Articular chondrocyte of knee joint (primary cell): ENCODE results near the gene ZNF512. TPM values are rescaled to one million over a fixed set of nuclear protein-coding genes. Genes with fewer than 3 reads are reported as not detected.

Experiments
- small RNA-seq: library from RNA; depleted of rRNA; stranded (forward); fragments of <200 nt; gene quantifications from one replicate; pipeline ENCODE3, GENCODE V24; 2012
- total RNA-seq: library from RNA; depleted of rRNA; stranded (reverse); fragments of >200 nt; gene quantifications from 2 replicates; pipeline ENCODE4 v1.2.3, GENCODE V29; 2012

ZNF512 gene, protein sequence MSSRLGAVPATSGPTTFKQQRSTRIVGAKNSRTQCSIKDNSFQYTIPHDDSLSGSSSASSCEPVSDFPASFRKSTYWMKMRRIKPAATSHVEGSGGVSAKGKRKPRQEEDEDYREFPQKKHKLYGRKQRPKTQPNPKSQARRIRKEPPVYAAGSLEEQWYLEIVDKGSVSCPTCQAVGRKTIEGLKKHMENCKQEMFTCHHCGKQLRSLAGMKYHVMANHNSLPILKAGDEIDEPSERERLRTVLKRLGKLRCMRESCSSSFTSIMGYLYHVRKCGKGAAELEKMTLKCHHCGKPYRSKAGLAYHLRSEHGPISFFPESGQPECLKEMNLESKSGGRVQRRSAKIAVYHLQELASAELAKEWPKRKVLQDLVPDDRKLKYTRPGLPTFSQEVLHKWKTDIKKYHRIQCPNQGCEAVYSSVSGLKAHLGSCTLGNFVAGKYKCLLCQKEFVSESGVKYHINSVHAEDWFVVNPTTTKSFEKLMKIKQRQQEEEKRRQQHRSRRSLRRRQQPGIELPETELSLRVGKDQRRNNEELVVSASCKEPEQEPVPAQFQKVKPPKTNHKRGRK
- 25.6 and 25.9 TPM in 2 replicates for total RNA-seq

DNA sequence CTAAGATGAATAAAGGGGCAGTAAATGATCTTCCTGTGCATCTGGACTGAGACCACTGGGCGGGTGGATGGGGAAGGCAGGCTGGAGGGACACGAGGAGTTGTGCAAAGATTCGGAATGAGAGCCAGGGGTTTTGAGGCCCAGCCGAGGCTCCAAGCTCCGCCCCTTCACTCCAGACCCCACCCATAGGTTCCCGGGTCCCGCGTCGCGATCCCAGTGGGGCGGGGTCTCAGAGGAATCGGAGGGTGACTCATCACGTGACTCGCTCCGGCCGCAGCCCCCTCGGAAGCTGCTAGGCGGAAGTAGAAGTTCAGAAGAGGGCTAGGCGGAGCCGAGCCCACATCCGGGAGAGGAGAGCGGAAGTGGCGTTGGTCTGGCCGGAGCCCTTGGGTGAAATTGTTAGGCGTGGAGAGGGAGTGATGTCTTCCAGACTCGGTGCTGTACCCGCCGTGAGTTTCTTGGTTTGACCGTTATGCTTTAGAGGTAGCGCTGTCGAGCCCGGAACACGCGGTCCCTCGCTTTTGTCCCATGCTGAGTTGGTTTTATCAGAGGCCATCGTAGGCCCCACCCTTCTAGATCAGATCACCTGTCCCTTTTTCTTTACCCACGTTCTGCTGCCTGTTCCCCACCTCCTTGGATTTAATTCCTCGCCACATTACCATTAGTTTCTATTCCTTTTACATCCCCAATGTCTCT is at the start of gene ZNF512:
Gene ZNF512 (plus strand): TSS at position 348 of the 695 bp plus-strand sequence. CDS start 71 bp downstream, at position 419.

DNA sequence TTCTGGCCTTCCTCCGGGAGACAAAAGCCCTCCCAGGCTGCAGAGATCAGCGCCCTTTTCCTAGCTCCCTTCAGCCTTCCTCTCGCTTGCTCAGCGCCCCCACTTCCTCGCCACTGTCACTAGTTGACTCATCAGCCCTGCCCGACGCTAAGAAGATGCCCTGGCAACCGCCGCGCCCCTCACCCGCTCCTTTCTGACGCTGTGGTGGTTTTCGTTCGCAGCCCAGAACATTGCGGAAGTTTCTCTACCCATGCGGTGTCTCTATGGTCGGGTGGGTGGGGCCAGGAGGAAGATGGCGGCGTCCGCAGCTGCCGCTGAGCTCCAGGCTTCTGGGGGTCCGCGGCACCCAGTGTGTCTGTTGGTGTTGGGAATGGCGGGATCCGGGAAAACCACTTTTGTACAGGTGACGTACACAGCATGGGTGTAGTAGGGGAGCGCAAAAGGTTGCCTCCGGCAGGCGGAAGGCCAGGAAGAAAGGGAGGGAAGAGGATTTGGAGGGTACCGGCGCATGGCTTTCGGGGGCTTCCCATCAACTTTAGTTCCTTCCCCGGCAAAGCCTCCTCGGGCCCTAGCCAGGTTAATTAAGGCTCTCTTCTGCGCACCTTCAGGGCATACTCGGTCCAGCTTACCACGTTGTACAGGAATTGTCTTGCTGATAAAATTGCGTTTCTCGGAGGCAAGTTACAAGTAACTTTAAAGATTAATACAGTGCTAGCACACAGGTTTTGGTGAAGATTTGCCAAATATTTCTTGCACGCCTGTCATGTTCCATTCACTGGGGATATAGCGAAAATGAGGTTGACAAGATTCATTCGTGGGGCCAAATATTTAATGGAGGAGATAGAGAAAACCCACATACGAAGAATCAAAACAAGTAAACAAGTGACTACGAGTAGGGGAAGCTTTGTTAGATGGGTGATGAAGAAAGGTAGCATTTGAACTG is 46.2 kb downstream of the ZNF512 start, which contains the start of the genes CCDC121 and GPN1:
Gene CCDC121 (minus strand): TSS at position 246 of the 943 bp plus-strand sequence. CDS start 1,213 bp downstream, outside the sequence.
Gene GPN1 (plus strand): TSS at position 284 of the 943 bp plus-strand sequence. CDS start 9 bp downstream, at position 293.

DNA sequence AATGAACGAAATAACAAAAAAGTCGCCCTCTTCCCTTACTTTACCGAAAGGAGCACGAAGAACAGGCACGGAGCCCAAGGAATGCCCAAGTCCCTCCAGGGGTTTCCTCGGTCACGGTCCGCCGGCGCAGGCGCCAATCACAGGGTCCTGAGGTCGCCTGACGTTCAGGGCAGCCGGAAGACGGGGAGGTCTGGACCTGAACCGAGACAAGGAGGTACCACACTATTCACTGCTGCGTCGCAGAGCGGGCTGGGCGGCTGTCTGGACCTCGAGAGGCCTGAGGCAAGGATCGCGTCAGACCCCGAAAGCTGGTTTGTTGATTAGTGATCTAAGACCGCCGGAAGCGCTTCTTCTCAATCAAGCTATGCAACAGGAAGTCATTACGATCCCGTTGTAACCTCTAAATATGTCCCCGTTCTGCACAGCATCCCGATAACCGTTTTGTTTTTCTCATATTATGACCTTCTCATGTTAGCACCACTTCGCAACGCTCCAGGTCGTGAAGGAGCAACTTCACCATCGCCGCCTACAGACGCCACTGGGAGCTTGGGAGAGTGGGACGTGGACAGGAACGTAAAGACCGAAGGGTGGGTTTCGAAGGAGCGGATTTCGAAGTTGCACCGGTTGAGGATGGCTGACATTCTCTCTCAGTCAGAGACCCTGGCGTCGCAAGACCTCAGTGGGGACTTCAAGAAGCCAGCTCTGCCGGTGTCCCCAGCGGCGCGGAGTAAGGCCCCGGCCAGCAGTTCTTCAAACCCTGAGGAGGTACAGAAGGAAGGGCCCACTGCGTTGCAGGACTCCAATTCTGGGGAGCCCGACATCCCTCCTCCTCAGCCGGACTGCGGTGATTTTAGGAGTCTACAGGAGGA is 80.7 kb downstream of the ZNF512 start, which contains the start of the genes SLC4A1AP and SUPT7L:
Gene SLC4A1AP (plus strand): TSS at position 605 of the 869 bp plus-strand sequence. CDS start 26 bp downstream, at position 631.
Gene SUPT7L (minus strand): TSS at position 330 of the 869 bp plus-strand sequence. CDS start 1,422 bp downstream, outside the sequence.

Small RNAs within 50 kb of the gene (small RNA-seq; reads per million reads assigned to genes)
- not detected for gene RF00340

Other genes starting within 250 kb of the ZNF512 start
- gene GTF3C2, start 226.3 kb upstream of the ZNF512 start, total RNA-seq, result 25.7 and 31.5 TPM in 2 replicates
- 26.1 and 27.3 TPM in 2 replicates for gene EIF2B4, start 212.7 kb upstream of the ZNF512 start, total RNA-seq
- 127 and 145 TPM in 2 replicates for gene SNX17, start 212.4 kb upstream of the ZNF512 start, total RNA-seq
- gene ZNF513, start 202.3 kb upstream of the ZNF512 start, total RNA-seq, result 5.4 and 6.5 TPM in 2 replicates
- gene PPM1G, start 173.5 kb upstream of the ZNF512 start, total RNA-seq, result 51.8 and 52.4 TPM in 2 replicates
- gene NRBP1, start 154.4 kb upstream of the ZNF512 start, total RNA-seq, result 135 and 145 TPM in 2 replicates
- gene KRTCAP3, start 140.7 kb upstream of the ZNF512 start, total RNA-seq, result not detected in 2 replicates
- gene IFT172, start 93.3 kb upstream of the ZNF512 start, total RNA-seq, result 29.3 and 30.7 TPM in 2 replicates
- gene FNDC4, start 87.8 kb upstream of the ZNF512 start, total RNA-seq, result 24.2 and 25.1 TPM in 2 replicates
- gene GCKR, start 86.2 kb upstream of the ZNF512 start, total RNA-seq, result 0.43 and 0.78 TPM in 2 replicates
- gene CCDC121, start 46.0 kb downstream of the ZNF512 start, total RNA-seq, result 1.8 and 2.3 TPM in 2 replicates
- 35.8 and 37.5 TPM in 2 replicates for gene GPN1, start 46.0 kb downstream of the ZNF512 start, total RNA-seq
- 35.9 and 41.4 TPM in 2 replicates for gene SUPT7L, start 80.6 kb downstream of the ZNF512 start, total RNA-seq
- 29.8 and 31.8 TPM in 2 replicates for gene SLC4A1AP, start 80.8 kb downstream of the ZNF512 start, total RNA-seq
- 88.6 and 104 TPM in 2 replicates for gene MRPL33, start 188.7 kb downstream of the ZNF512 start, total RNA-seq